AG04450 (cell line): Measurements from ENCODE around the gene CYSTM1. TPM values are rescaled to one million over a fixed set of nuclear protein-coding genes. Genes with fewer than 3 reads are reported as not detected.

ENCODE experiments used
- CTCF ChIA-PET: fragments of 300-600, 350-600 bp; formaldehyde crosslinking; extraction: SDS; loops from one replicate; lab custom pipeline; 2022; ENCODE audit warnings: antibody characterized with exemption, inconsistent platforms; lab: Charles Lee
- POLR2A ChIA-PET: fragments of 350-600 bp; formaldehyde crosslinking; extraction: SDS; loops from one replicate; lab custom pipeline; 2021; ENCODE audit warnings: antibody characterized with exemption, inconsistent platforms; lab: Yijun Ruan, JAX
- DNase-seq: peaks from one replicate; pipeline ENCODE4 v3.0.0-alpha.2; 2011; ENCODE audit warnings: low read depth, low spot score
- H3K27ac ChIP-seq: one replicate; pipeline ENCODE4 v1.5.1; 2012; ENCODE audit warnings: low read depth, low read length, control low read depth
- H3K27me3 ChIP-seq: one replicate; pipeline ENCODE4 v1.6.0; 2012; ENCODE audit warnings: low read length; ENCODE audit not compliant: control insufficient read depth, insufficient read depth
- H3K4me3 ChIP-seq: 2 replicates; pipeline ENCODE4 v1.5.1; 2011; ENCODE audit warnings: mild to moderate bottlenecking, low read depth, low read length, control low read depth
- H3K9me3 ChIP-seq: 2 replicates; pipeline ENCODE4 v1.5.1; 2012; ENCODE audit warnings: low read length; ENCODE audit not compliant: control insufficient read depth, insufficient read depth
- polyA plus RNA-seq: library from polyadenylated mRNA; depleted of rRNA; stranded (reverse); fragments of >200 nt; gene quantifications from 2 replicates; pipeline ENCODE4 v1.2.3, GENCODE V29; 2011
- TF ChIP-seq, protein P1 (sequence below): IDR thresholded peaks from 2 replicates; pipeline ENCODE4 v1.5.1; 2011; ENCODE audit warnings: low read depth, low read length, control low read depth, inconsistent platforms

The CYSTM1 gene
- polyA plus RNA-seq, 1 experiment: 13.1 TPM

DNA sequence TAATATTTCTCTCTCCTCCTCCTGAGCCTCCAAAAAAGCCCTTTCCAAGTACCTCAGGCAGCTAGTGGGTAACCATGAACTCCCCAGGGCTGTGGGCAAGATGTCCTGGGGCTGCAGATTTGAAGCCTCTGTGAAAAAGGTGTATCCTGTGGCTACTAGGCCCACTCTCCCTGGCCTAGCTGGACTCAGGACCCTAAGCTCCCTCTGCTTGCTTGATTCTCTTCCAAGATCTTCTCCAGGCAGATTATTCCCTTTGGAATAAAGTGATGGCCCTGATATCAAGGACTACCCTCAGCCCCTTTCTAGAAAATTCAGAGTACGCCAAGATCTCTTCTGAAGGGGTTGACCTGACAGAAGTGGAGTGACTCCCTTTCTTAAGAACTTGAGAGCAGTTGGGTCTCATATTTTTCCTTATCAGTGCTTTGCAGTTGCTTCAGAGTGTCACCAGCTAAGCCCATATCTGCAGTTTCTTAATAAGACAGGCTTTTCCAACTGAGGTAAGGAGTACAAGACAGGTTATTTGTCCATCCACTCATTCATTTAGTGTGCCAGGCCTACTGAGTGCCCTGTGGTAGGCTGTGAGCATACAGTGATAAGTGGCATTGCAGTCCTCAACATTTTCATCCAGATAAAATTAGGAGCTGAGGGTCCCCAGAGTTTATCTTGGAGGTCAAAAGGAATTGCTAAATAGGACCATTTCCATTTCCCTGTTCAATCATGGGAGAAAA is 42.5 kb downstream of the CYSTM1 start:
- POLR2A ChIA-PET: no interaction called here
- no peak overlapping the region for H3K27ac ChIP-seq
- H3K9me3 ChIP-seq: no peaks in the 10 kb centered on the region
- CTCF ChIA-PET: interaction anchor here (1.3 to 1.7 kb wide), 2 partner anchors 141 to 155 kb away, joined by 4 read pairs; no protein-coding TSS in a partner anchor
- DNase-seq: no peak
- no peak overlapping the region for H3K4me3 ChIP-seq
- H3K27me3 ChIP-seq: peaks cover 3% of the 10 kb centered on the region
- TF ChIP-seq, protein P1, sequence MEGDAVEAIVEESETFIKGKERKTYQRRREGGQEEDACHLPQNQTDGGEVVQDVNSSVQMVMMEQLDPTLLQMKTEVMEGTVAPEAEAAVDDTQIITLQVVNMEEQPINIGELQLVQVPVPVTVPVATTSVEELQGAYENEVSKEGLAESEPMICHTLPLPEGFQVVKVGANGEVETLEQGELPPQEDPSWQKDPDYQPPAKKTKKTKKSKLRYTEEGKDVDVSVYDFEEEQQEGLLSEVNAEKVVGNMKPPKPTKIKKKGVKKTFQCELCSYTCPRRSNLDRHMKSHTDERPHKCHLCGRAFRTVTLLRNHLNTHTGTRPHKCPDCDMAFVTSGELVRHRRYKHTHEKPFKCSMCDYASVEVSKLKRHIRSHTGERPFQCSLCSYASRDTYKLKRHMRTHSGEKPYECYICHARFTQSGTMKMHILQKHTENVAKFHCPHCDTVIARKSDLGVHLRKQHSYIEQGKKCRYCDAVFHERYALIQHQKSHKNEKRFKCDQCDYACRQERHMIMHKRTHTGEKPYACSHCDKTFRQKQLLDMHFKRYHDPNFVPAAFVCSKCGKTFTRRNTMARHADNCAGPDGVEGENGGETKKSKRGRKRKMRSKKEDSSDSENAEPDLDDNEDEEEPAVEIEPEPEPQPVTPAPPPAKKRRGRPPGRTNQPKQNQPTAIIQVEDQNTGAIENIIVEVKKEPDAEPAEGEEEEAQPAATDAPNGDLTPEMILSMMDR: no peak

GRCh38 chr5:140219068-140219991 is 44.3 kb downstream of the CYSTM1 start:
- DNase-seq: no peak
- TF ChIP-seq, protein P1: no peak
- H3K4me3 ChIP-seq: no peak overlapping the region
- no peak overlapping the region for H3K27ac ChIP-seq
- ChIA-PET CTCF (interaction anchor here (1.1 kb wide), 1 partner anchor 25 kb away, joined by 3 read pairs; no protein-coding TSS in a partner anchor), POLR2A (interaction anchor here (0.7 kb wide), 2 partner anchors 9 to 10 kb away, joined by 3 read pairs; no protein-coding TSS in a partner anchor)
- no peaks in the 10 kb centered on the region for H3K9me3 ChIP-seq
- H3K27me3 ChIP-seq: peaks cover 3% of the 10 kb centered on the region

GRCh38 chr5:140220032-140220697 is 45.2 kb downstream of the CYSTM1 start:
- peaks cover 3% of the 10 kb centered on the region for H3K27me3 ChIP-seq
- TF ChIP-seq, protein P1: no peak
- no peak for DNase-seq
- no peak overlapping the region for H3K4me3 ChIP-seq
- no peaks in the 10 kb centered on the region for H3K9me3 ChIP-seq
- ChIA-PET CTCF (interaction anchor here (0.9 to 1.1 kb wide), 3 partner anchors 24 to 139 kb away, joined by 3 to 4 read pairs (median 3); partner anchors contain the start of gene HBEGF), POLR2A (no interaction called here)
- no peak overlapping the region for H3K27ac ChIP-seq

DNA sequence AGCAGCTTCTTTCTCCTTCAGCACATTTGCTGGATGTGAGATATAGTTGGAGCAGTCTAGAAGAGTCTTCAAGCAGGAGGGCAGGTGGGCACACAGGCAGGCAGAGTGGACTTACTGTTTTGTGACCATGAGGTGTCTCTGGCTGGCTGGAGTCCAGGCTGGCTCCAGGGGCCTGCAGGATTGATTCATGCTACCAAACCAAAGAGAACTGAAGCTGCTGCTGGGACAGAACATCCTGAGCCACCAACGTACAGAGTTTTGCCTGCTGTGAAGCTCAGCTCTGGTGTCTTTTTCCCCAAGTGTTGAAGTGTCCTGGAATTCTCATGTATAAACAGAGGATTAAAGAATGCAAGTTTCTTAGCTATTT is 45.7 kb downstream of the CYSTM1 start:
- Histone ChIP-seq H3K9me3 (no peaks in the 10 kb centered on the region), H3K27ac (no peak overlapping the region), H3K4me3 (no peak overlapping the region), H3K27me3 (peaks cover 3% of the 10 kb centered on the region)
- POLR2A ChIA-PET: no interaction called here
- CTCF ChIA-PET: interaction anchor here (0.9 to 1.6 kb wide), 3 partner anchors 126 to 138 kb away, joined by 3 to 4 read pairs (median 4); partner anchors contain the start of gene HBEGF
- no peak for DNase-seq
- TF ChIP-seq, protein P1: no peak
